DMS 273 treated with DMSO at 0.1 percent for 48 hours (cell line): ENCODE measurements around the gene PHPT1.
"Not testable (repeated sequence)": the region's sequence is repeated elsewhere in the genome, so short reads cannot be mapped to it uniquely, and the experiment has no call there.

Experiments used
- DNase-seq: peaks from one replicate; lab custom pipeline; 2025; lab: John Stamatoyannopoulos, UW

PHPT1 gene

DNA sequence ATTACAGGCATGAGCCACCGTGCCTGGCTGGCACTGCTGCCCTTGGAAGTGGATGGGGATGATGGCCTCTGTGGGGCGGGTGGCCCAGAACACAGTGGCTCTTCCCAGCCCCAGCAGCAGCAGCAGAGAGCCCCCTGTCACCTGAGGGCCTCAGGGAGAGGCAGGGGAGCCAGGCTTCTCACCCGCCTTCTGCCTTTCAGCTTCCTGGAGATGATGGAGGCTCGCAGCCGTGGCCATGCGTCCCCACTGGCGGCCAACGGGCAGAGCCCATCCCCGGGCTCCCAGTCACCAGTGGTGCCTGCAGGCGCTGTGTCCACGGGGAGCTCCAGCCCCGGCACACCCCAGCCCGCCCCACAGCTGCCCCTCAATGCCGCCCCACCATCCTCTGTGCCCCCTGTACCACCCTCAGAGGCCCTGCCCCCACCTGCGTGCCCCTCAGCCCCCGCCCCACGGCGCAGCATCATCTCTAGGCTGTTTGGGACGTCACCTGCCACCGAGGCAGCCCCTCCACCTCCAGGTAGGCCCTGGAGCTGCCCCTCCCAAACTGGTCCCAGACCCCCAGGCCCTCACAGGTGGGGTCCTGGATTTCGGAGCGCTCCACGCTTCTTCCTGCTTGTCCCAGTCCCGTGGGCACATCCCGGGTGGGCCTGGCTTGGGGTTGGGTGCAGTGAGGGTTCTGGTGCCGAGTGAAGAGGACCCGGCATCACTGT, 11.9 kb upstream of the PHPT1 start:
- DNase-seq, result no peak

DNA sequence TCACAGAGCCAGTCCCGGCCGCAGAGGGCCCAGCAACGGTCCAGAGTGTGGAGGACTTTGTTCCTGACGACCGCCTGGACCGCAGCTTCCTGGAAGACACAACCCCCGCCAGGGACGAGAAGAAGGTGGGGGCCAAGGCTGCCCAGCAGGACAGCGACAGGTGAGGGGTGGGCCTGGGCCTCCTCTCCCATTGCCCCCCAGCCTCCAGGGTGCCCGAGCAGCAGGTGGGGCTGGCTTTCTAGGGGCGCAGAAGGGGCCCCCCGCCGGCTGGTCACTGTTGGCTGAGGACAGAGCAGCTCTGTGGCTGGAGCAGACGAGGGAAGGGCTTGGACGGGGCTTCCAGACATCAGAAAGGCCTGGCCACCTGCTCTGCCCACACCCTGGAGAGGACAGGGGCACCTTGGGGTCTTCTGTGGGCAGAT, 11.3 kb upstream of the PHPT1 start:
- DNase-seq, result not testable (repeated sequence)

DNA sequence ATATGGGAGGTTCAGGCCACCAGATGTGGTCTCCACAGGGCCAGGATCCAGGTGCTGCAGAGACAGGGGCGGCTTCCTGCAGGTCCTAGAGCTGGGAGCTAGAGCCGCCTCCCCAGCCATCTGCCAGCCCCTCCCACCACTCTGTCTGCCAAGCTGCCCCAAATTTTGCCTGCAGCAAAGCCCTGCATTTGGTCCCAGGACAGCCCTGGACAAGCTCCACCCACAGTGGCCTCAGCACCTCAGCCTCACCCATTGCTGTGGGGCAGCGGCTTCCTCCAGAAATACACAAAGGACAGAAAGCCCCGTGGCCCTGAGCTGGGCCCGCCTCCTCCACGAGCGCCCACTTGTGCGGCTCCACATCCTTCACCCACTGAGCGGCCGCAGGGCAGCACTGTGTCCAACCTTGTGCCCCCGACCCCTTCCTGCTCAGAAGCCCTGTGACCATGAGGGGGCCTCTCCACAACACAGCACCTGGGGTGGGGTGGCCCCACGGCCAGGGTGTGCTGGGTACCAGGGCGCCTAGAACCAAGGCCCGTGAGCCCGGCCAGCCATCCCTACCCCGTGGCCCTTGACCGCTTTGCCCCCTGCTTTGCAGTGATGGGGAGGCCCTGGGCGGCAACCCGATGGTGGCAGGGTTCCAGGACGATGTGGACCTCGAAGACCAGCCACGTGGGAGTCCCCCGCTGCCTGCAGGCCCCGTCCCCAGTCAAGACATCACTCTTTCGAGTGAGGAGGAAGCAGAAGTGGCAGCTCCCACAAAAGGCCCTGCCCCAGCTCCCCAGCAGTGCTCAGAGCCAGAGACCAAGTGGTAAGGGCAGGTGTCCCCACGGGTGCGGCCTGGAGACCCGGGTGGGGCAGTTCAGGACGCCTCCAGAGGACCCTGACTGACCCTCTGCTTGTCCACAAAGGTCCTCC, 10.6 kb upstream of the PHPT1 start:
- no peak for DNase-seq

DNA sequence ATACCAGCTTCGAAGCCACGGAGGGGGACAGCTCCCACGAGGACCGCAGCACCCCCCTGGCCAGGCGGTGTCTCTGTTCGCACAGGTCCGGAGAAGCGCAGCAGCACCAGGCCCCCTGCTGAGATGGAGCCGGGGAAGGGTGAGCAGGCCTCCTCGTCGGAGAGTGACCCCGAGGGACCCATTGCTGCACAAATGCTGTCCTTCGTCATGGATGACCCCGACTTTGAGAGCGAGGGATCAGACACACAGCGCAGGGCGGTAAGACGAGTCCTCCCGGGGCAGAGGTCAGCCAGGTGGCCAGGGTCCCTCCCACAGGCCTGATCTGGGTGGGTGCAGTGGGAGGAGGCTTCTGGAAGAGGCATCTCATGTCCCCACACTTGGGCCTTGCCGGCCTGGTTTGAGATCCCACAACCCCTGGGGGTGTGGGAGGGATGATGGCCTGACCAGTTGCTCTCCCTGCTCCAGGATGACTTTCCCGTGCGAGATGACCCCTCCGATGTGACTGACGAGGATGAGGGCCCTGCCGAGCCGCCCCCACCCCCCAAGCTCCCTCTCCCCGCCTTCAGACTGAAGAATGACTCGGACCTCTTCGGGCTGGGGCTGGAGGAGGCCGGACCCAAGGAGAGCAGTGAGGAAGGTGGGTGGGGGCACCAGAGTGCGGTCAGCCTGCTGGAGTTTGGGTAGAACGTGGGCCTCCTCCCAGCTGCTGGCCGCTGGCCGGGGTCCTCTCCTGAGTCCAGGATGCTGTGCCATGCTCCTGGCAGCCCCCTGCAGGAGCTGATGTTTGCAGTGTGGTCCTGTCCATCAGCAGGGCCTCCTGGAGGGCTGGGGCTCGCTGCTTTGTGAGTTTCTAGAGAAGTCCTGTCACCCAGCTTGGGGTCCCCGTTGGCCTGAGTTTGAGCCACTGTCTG, 9.7 kb upstream of the PHPT1 start:
- DNase-seq, result no peak

DNA sequence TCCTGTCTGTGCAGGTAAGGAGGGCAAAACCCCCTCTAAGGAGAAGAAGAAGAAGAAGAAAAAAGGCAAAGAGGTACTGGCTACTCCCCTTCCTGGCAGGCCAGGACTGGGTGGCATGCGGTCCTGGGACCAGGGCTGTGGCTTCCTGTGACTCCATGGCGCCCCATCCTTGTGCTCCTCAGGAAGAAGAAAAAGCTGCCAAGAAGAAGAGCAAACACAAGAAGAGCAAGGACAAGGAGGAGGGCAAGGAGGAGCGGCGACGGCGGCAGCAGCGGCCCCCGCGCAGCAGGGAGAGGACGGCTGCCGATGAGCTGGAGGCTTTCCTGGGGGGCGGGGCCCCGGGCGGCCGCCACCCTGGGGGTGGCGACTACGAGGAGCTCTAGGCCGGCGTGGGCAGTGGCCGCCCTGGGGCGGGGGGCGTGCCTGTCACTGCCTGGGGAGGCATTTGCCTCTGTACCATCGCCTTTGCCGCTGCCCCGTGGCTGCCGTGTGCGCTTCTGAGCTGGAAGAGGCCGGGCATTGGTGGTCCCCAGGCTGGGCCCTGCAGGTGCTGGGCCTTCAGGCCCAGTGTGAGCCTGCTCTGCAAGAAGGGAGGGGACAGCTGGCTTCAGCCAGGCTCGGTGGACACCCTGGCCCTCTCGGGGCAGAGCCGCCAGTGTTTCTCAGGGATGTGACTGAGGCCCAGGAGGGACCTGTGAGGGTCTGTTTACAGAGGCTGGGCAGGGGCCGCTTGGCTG, 8.9 kb upstream of the PHPT1 start:
- no peak for DNase-seq

DNA sequence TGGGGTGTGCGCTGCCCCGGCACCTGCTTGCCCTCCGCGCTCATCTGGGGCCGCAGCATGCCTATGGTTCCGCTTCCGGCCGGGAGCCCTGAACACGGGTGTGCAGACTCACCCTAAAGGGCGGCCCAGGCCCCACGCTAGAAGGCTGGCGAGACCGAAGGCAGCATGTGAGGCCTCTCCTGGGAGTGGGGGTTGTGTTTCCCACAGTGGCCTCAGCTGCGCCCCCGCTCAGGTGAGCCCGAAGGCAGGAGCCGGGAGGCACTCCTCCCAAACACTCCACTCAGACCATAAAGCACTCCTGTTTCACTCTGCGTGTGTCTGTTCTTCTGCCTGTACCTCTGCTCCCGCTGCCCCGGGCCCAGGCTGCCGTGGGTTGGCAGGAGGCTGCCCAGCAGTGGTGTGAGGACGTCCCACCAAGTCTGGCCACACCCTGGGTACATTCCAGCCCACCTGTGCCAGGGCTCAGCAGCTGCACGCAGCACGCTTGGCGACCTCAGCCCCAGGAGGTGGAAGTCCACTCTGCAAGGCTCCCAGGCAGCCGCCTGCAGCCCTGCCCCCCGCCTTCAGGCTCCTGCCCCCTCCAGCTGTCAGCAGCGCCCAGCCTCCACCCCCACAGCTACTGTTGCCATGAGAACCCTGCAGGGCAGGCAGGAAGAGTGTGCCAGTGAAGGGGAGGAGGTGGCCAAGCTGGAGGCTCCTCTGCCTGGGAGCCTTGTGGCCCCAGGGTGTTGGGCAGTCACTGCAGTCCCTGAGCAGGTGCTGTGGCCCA, 8.1 kb upstream of the PHPT1 start:
- DNase-seq, result peak; percentile 85

DNA sequence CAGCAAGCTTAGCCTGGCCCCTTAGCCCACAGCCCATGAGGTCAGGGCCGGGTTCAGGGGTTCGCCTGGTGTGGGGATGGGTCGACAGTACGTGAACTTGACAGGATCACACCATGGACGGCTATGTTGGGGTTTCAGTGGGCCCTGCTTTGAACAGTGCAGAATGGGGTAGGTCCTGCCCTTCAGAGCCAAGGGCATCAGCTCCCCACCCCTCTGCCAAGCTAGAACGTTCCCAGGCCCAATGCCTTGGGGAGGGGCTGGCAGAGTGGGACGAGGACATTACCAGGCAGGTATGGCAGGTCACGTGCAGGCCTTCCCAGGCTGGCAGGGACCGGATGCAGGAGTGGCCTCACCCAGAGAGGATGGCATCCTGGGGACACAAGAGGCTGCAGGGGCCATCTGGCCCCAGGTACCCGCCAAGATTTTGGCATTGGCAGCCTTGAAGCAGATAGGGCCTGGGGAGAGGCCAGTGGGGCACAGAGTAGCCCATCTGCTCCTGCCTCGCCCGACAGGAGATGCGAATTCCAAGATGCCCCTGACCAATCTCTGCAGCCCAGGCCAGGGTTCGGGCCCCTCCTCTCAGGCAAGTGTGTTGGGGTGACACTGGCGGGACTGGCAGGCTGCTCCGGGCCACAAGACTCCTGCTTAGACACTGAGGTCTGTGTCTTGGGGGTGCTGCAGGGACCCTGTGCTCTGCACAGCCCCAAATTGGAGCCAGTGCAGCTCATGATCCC, 7.4 kb upstream of the PHPT1 start:
- peak; percentile 74 for DNase-seq

DNA sequence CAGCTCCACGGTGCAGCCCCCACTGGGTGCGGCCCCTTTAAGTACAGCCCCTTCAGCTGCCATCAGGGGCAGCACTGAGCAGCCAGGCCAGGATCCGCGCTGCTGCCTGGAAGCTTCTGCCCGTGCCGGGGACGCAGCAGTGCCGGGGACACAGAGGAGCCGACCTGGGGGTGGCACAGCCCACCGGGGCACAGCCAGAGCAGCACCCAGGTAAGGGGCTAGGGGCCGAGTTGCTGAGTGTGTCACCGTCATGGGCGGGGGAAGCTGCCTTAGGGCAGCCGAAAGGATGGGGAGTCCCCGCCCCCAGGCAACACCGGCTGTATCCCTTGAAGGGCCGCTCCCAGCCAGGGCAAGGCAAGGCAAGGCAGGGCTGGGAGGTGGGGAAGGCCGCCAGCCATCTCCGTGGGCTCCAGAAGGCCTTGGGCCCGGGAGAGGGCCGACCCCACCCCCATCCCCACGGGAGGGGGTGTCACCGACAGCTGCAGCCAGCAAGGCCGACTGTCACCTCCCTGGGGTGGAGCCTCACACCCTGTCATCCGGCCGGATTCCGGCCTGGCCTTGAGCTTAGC, 6.7 kb upstream of the PHPT1 start, which contains the start of gene AJM1:
TSS of gene AJM1 (plus strand) at position 99 of the 569 bp plus-strand sequence. CDS start 1,937 bp downstream, outside the sequence.
- DNase-seq, result not testable (repeated sequence)

DNA sequence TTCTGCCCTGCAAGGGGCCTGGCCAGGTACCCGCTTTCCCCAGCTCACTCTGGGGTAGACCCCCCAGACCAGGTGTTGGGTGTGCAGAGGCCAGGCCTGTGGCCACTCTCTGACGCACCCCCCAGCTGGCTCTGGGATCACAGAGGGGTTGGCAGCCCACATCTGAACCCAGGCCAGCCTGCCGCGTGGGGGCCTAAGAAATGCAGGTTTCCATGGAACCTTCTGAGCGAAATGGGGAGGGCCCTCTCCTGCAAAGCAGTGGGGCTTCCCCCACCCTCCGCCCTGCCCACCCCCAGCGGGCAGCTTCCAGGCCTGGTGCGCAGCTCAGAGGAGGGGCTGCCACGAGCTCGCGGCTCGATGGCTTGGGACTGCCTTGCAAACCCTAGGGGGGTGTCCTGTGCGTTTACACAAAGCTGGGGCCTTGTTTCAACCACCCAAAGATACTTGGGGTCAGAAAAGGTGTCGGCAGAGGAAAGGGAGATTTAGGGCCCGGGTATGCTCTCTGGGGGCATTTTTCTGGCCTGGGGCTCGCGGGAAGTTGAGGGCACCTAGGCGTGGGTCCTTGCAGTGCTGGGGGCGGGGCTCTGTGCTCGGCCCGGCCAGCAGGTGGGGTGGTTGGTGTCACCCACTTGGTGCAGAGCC, 5.9 kb upstream of the PHPT1 start:
- not testable (repeated sequence) for DNase-seq

DNA sequence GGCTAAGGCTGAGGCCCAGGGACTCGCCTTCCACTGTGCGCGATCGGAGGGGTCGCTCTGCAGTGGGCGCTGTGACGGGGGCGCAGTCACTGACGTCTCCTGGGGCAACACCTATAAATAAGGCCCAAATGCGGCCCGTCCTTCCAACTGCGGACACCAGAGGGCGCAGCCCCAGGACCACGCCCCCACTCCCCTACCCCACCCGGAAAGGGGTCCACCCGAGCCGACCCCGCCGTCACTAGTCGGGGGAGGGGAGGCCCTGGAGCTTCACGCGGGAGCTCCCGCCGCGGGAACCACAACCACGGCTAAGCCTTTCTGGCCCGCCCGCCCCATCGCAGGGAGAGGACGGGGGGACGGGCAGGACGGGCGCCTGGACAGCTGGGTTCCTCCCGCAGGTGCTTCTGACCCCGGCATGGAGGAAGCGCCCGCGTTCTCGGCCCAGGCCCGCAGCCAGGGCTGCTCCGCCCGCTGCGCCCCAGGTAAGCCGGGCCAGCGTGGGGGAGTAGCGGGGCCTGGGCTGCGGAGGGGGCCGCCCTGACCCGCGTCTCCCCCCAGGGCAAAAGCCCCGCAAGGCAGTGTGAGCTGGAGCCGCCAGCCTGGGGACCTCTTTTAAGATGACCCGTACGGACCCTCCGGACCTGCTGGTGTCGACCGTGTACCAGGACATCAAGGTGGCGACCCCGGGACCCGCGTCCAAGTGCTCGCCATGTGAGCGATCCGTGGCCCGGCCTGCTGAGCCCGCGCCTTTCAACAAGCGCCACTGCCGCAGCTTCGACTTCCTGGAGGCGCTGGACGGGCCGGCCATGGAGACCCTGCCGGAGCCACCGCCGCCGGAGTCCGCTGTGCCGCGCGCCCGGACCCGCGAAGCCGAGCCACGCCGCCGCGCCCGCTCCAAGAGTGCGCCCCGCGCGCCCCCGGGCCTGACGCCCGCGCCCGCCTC, 5.1 kb upstream of the PHPT1 start:
- not testable (repeated sequence) for DNase-seq

DNA sequence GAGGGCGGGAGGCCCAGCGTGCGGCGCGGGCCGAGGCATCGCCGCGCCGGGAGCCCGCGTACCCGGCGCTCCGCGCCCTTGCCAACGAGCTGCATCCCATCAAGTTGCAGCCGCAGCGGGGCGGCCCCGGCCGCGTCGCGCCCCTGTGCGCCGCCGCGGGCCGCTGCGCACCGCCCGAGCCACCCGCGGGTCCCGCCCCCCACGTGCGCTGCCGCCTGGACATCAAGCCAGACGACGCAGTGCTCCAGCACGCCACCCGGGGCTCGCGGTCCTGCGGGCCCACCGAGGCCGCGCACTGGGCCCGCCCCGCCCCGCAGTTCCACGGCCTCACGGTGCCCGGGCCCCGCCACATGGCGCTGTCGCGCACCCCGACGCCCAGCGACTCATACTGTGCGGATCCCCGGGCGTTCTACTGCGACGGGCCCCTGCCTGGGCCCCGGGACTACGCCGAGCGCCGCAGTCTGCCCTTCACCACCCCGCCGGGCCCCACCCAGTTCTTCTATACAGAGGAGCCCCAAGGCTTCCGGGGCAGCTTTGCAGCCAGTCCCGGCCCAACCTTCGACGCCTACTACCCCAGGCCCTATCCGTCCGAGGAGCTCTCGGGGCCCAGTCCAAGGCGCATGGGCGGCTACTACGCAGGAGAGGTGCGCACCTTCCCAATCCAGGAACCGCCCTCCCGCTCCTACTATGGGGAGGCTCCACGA, 4.3 kb upstream of the PHPT1 start:
- no peak for DNase-seq

DNA sequence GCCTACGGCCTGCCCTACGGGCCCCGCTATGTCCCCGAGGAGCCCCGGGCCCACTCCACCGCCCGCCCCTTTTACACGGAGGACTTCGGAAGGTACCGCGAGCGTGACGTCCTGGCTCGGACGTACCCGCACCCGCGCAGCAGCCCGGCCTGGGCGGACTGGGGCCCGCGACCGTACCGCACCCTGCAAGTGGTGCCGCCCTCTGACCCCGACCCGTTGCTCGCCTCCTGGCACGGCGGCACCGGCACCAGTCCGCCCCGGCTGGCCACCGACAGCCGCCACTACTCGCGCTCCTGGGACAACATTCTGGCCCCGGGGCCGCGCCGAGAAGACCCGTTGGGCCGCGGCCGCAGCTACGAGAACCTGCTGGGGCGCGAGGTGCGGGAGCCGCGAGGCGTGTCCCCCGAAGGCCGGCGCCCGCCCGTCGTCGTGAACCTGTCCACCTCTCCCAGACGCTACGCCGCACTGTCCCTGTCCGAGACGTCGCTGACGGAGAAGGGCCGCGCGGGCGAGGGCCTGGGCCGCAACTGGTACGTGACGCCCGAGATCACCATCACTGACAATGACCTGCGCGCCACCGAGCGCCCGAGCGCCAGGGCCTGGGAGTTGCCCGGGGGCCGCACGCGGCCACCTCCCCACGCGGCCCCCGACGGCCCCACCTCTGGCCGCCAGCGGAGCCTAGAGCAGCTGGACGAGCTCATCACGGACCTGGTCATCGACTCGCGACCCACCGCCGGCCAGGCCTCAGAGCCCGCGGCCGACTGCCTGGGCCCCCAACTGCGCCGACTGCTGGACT, 3.5 kb upstream of the PHPT1 start:
- no peak for DNase-seq

DNA sequence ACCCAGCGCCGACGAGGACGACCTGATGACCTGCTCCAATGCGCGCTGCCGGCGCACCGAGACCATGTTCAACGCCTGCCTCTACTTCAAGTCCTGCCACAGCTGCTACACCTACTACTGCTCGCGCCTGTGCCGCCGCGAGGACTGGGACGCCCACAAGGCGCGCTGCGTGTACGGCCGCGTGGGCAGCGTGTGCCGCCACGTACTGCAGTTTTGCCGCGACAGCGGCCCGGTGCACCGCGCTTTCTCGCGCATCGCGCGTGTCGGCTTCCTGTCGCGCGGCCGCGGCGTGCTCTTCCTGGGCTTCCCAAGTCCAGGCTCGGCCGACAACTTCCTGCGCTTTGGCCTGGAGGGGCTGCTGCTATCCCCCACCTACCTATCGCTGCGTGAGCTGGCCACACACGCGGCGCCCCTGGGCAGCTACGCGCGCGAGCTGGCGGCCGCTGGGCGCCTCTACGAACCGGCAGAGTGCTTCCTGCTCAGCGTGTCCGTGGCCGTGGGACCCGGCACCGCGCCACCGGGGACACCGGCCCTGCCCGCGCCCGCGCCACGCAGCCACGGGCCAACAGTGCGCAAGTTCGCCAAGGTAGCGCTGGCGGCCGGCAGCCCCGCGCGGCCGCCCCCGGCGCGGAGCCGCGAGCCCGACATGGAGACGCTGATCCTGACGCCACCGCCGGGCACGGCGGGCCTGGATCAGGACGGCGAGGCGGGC, 2.7 kb upstream of the PHPT1 start:
- no peak for DNase-seq

DNA sequence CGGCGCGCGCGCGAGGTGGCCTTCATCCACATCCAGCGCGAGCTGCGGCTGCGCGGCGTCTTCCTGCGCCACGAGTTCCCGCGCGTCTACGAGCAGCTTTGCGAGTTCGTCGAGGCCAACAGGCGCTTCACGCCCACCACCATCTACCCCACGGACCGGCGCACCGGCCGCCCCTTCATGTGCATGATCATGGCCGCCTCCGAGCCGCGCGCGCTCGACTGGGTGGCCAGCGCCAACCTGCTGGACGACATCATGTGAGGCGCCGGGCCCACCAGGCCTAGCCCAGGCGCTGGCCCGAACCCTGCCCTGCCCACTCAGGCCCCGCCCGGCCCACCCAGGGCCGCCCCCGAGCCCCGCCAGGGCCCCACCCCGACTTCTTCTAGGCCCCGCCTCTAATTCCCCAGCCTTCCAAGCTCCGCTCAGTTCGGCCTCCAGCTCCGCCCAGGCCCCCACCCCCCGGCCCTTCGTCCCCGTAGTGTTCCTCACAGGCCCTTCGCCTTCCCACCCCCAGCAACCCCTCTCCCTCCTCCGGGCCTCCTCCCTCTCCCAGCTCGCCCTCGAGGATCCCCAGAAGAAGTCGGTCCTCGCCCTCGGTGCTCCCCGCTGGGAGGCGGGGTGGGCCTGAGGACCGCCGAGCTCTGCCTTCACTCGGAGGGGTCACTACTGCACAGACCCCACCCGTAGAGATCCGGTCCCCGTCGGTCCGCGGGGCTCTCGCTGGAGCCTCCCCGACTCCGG, 2.0 kb upstream of the PHPT1 start:
- DNase-seq, result no peak

DNA sequence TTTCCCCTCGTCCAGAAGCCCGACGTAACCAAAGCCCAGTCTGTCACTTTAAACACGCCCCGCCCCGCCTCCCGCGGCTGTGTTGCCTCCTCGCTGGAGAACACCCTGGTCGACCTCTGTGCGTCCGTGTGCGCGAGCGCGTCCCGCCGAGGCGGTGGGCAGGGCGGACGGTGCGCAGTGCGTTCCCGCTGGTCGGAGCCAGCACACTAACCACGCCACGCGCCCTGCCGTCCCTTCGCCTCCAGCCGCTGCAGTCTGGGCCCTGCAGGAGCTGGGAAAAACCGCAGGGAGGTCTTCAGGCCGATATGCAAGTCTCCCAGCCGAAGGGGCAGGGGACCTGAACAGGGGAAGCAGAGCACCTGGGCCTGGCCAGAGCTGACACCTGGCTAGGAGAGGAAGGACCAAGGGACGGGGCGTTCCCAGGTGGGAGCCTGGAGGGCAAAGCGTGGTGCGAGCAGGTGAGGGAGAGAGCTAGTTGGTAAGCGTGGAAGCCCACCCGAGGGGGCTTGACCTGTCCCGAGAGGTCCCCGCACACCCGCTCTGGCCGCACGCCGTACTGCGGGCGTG, 1.3 kb upstream of the PHPT1 start:
- no peak for DNase-seq
